Activated CD4-positive, alpha-beta memory T cell treated with anti-CD3 and anti-CD28 coated beads for 36 hours (primary cell): ENCODE results near the gene ISL1. TPM values are rescaled to one million over a fixed set of nuclear protein-coding genes. Genes with fewer than 3 reads are reported as not detected.

ENCODE experiments used
- CTCF ChIA-PET: fragments of 350-600 bp; sonication (Branson Sonifier 250); formaldehyde crosslinking; loops from one replicate; lab custom pipeline; 2021; ENCODE audit warnings: antibody characterized with exemption, inconsistent platforms; lab: Charles Lee
- POLR2A ChIA-PET: fragments of 350-600 bp; sonication (Branson Sonifier 250); formaldehyde crosslinking; loops from one replicate; lab custom pipeline; 2021; ENCODE audit warnings: antibody characterized with exemption; lab: Charles Lee
- DNase-seq: peaks from one replicate; pipeline ENCODE4 v3.0.0-alpha.2; 2020
- H3K27ac Mint-ChIP-seq: one replicate; pipeline ENCODE4 v1.8.0; 2021; ENCODE audit warnings: mixed read lengths
- H3K27me3 Mint-ChIP-seq: one replicate; pipeline ENCODE4 v1.8.0; 2021; ENCODE audit warnings: mixed read lengths
- H3K36me3 Mint-ChIP-seq: one replicate; pipeline ENCODE4 v1.8.0; 2021; ENCODE audit warnings: mixed read lengths
- H3K4me1 Mint-ChIP-seq: one replicate; pipeline ENCODE4 v1.8.0; 2021; ENCODE audit warnings: low read depth, mixed read lengths
- H3K4me3 Mint-ChIP-seq: one replicate; pipeline ENCODE4 v1.8.0; 2021; ENCODE audit warnings: mild to moderate bottlenecking, mixed read lengths
- H3K9me3 Mint-ChIP-seq: one replicate; pipeline ENCODE4 v1.8.0; 2021; ENCODE audit warnings: mixed read lengths
- intact Hi-C: fragments of 100-400 bp; cut with micrococcal nuclease; formaldehyde crosslinking; loops from one replicate; pipeline ENCODE4 v1.15.1; 2023
- total RNA-seq, 2 experiments: library from RNA; stranded (reverse); gene quantifications; one replicate each; pipeline ENCODE4 v1.2.3, GENCODE V29; 2021

The ISL1 gene
- total RNA-seq, 2 experiments from 2014 or later = not detected

GRCh38 chr5:51411921-51412325, 28.7 kb downstream of the ISL1 start:
- no peaks in the 10 kb centered on the region for H3K9me3 Mint-ChIP-seq
- H3K4me1 Mint-ChIP-seq = no peaks in the 10 kb centered on the region
- intact Hi-C loops = no loop called here
- H3K36me3 Mint-ChIP-seq = no peaks in the 10 kb centered on the region
- no peak for DNase-seq
- no peak overlapping the region for H3K27ac Mint-ChIP-seq
- ChIA-PET POLR2A (no interaction called here), CTCF (no interaction called here)
- H3K27me3 Mint-ChIP-seq = no peaks in the 10 kb centered on the region
- H3K4me3 Mint-ChIP-seq = no peak overlapping the region

- DNase-seq = no peak
- ChIA-PET POLR2A (no interaction called here), CTCF (no interaction called here)
- H3K9me3 Mint-ChIP-seq = no peaks in the 10 kb centered on the region
- H3K36me3 Mint-ChIP-seq = no peaks in the 10 kb centered on the region
- no peaks in the 10 kb centered on the region for H3K27me3 Mint-ChIP-seq
- no peaks in the 10 kb centered on the region for H3K4me1 Mint-ChIP-seq
- H3K27ac Mint-ChIP-seq = no peak overlapping the region
- H3K4me3 Mint-ChIP-seq = no peak overlapping the region
- intact Hi-C loops = no loop called here
Observed at GRCh38 chr5:51414516-51414915, 31.3 kb downstream of the ISL1 start.

- Mint-ChIP-seq H3K9me3 (no peaks in the 10 kb centered on the region), H3K4me1 (no peaks in the 10 kb centered on the region), H3K36me3 (no peaks in the 10 kb centered on the region), H3K27ac (no peak overlapping the region), H3K27me3 (no peaks in the 10 kb centered on the region), H3K4me3 (no peak overlapping the region)
- intact Hi-C loops = no loop called here
- POLR2A ChIA-PET = no interaction called here
- CTCF ChIA-PET = no interaction called here
- no peak for DNase-seq
Observed at GRCh38 chr5:51416149-51416548, 32.9 kb downstream of the ISL1 start.

- Mint-ChIP-seq H3K27me3 (no peaks in the 10 kb centered on the region), H3K9me3 (peaks cover 5% of the 10 kb centered on the region), H3K4me3 (no peak overlapping the region), H3K4me1 (no peaks in the 10 kb centered on the region), H3K27ac (no peak overlapping the region), H3K36me3 (no peaks in the 10 kb centered on the region)
- ChIA-PET POLR2A (no interaction called here), CTCF (no interaction called here)
- DNase-seq = no peak
- intact Hi-C loops = no loop called here
Observed at GRCh38 chr5:51433052-51433710, 49.9 kb downstream of the ISL1 start.

GRCh38 chr5:51439232-51439631, 56.0 kb downstream of the ISL1 start:
- H3K9me3 Mint-ChIP-seq = peaks cover 3% of the 10 kb centered on the region
- intact Hi-C loops = no loop called here

More at GRCh38 chr5:51439232-51439631, 56.0 kb downstream of the ISL1 start:
- Mint-ChIP-seq H3K4me1 (no peaks in the 10 kb centered on the region), H3K4me3 (no peak overlapping the region), H3K27me3 (no peaks in the 10 kb centered on the region), H3K36me3 (no peaks in the 10 kb centered on the region), H3K27ac (no peak overlapping the region)
- DNase-seq = no peak
- ChIA-PET CTCF (no interaction called here), POLR2A (no interaction called here)
